KBM-7 (cell line): ENCODE measurements around the gene PEX3.

Experiments used
- DNase-seq: peaks from one replicate; pipeline ENCODE4 v3.0.0-alpha.2; 2015
- in situ Hi-C: fragments of 300-500 bp; cut with MboI; formaldehyde crosslinking; loops from 2 replicates; pipeline ENCODE4 v1.14.3; 2020; ENCODE audit warnings: low sequenced_read_pairs, low pct_unique_long_range_greater_than_20kb, mixed read lengths

The PEX3 gene

DNA sequence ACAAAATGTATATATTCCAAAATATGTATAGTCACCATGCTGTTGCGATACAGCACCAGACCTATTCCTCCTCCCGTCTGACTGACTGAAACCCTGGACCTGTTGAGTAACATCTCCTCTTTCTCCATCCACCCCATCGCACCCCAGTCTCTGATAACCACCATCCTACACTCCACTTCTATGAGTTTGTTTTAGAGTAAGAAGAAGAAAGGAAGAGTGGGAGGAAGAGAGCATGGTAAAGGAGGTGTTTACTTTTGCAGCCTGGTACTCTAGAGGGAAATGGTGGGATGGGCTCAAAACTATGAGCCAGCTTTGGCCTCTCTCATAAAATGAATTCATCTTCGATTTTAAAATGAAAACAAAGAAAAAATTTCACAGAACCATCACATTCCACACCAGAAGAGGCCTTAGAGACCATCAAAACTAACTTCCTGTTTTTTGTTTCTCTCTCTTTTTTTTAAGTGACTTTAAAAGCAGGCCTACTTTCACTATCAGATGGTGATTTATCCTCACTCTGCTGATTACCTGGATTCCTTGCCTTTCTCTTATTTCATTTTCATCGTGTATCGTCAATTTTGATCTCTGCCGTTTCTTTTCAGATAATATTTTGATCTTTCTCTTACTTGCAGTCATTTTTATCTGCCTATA, 77.7 kb downstream of the PEX3 start:
- in situ Hi-C loops = no loop called here
- peak; percentile 52 for DNase-seq

GRCh38 chr6:143529095-143529494, 78.5 kb downstream of the PEX3 start:
- in situ Hi-C loops = no loop called here
- peak; percentile 26 for DNase-seq

DNA sequence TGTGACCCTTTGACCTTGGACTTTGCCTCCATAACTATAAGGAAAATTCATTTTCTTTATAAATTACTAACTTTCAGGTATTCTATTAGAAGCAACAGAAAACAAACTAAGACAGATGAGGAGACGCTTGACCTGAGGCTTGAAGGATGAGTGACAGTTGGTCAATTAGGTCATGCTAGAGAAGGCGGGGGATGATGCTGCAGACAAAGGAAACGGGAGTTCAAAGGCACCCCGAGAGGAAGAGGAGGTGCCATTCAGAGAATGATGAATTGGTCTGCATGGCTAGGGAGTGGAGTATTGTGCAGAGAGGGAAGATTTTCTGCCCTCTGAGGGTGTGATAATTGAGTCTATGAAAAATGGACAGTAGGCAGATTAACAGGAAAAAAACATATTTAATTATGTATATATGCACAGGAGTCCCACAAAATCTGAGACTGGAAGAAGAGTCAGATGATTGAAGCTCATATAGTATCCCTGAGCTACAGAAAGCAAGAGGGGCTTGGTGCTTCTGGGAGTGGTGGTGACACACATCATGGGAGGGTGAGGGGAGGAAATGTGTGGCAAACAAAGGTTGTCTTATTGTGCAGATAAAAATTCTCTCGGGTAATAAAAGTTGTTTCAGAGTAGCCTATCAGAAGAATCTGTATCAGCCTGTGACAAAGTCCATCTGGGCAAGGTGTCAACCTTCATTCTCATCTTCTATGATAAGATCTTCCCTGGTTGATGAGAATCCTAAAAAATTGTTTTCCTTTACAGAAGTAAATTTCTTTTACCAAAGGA, 81.3 kb downstream of the PEX3 start:
- in situ Hi-C loops = no loop called here
- DNase-seq = no peak

DNA sequence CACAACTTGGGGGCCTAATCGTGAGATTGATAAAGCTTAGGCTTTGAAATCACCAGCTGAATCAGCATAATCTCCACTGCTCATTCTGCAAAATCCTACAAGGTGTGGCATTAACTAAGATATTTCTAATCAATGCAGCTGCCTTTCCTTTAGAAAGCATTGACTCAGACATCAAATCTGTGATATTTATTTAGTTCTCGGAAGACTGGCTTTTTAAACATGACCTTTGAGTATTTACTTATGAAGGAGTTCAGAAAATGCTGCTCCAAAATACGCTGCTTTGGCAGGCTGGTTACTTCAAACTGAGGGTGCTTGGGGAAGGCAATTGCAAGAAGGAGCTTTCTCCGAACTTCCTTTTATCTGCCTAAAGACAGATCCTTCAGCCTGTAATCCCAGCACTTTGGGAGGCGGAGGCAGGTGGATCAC, 84.6 kb downstream of the PEX3 start:
- DNase-seq = no peak
- in situ Hi-C loops = no loop called here

GRCh38 chr6:143536461-143536865, 85.9 kb downstream of the PEX3 start:
- DNase-seq = peak; percentile 59
- in situ Hi-C loops = no loop called here

- in situ Hi-C loops = no loop called here
- peak; percentile 88 for DNase-seq
Measured at GRCh38 chr6:143536866-143537691, 86.5 kb downstream of the PEX3 start.

DNA sequence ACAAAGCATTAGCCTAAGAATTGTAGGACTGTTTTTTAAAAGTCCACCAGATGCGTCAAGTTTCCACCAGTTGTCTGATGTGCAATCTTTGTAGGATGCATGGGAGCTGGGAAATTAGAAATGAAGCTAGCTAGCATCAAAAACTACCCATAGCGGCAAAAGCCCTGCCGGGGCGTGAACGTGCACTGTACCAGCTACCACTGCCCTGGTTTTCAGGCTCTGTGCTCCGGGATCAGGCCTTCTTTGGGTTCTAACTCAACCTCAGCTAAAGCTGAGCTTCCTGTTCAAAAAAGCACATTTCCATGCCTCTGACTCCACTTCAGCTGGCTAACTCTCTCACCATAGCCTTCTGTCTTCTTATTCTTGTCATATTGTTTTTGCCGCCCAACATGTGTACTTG, 87.8 kb downstream of the PEX3 start:
- in situ Hi-C loops = no loop called here
- DNase-seq = no peak

DNA sequence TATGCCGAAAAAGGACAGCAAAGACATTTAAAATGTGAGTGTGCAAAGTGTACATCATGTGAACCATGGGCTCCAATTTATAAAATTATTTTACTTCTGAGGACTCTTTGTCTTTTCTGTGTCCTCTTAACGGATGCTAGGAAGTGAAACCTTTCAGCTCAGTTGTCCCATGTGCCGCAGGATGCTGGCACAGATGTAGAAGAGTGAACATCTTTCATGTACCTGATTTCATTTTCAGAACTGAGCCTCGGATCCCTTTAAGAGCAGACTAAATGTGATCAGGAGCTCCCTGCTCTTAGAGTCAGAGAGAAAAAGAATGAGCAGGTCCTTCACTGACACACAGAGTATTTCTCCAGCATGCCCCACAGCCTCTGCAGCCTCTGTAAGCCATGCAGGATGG, 88.5 kb downstream of the PEX3 start:
- in situ Hi-C loops = no loop called here
- DNase-seq = no peak

GRCh38 chr6:143539734-143540133, 89.1 kb downstream of the PEX3 start:
- DNase-seq = no peak
- in situ Hi-C loops = no loop called here

DNA sequence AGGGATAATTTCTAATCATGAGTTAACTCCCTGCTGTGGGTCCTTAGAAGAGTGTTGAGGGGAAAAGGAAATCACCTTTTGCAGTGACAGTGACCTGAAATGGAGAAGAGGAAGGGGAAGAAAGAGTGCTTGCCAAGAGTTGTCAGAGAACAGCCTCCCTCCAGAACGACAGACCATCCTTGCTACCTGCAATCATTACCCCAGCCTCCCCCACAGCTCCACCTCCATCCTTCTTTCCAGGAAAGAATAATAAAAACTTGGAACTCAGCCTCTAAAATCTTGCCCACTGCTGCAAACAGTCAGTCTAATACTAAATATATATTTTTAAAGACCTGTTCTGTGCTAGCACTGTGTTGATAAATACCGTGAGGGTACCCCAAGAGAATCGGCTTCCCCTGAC, 89.6 kb downstream of the PEX3 start:
- DNase-seq = no peak
- in situ Hi-C loops = no loop called here
